Neural progenitor cell (in vitro differentiated cells): ENCODE measurements around the gene SBF1. TPM values are rescaled to one million over a fixed set of nuclear protein-coding genes. Genes with fewer than 3 reads are reported as not detected.

Experiments used
- DNase-seq: peaks from one replicate; pipeline ENCODE4 v3.0.0-alpha.2; 2016; ENCODE audit warnings: low spot score
- H2AFZ ChIP-seq: fragments of 200-600 bp; sonication (generic); replicated peaks from 2 replicates; pipeline ENCODE4 v1.6.1; 2016; ENCODE audit warnings: antibody characterized with exemption
- H3F3A ChIP-seq: fragments of 200-600 bp; sonication (generic); 2 replicates; pipeline ENCODE4 v1.6.1; 2016; ENCODE audit warnings: antibody characterized with exemption, low read depth
- H3K27ac ChIP-seq: fragments of 200-600 bp; sonication (generic); 2 replicates; pipeline ENCODE4 v1.5.1; 2016; ENCODE audit warnings: mild to moderate bottlenecking
- H3K27me3 ChIP-seq: fragments of 200-600 bp; sonication (generic); 2 replicates; pipeline ENCODE4 v1.6.1; 2016; ENCODE audit warnings: mild to moderate bottlenecking, moderate library complexity
- H3K36me3 ChIP-seq: fragments of 200-600 bp; sonication (generic); 2 replicates; pipeline ENCODE4 v1.5.1; 2016
- H3K4me1 ChIP-seq: fragments of 200-600 bp; sonication (generic); 2 replicates; pipeline ENCODE4 v1.6.1; 2016; ENCODE audit warnings: mixed run types
- H3K4me2 ChIP-seq: fragments of 200-600 bp; sonication (generic); 2 replicates; pipeline ENCODE4 v1.6.1; 2016
- H3K4me3 ChIP-seq: fragments of 200-600 bp; sonication (generic); 2 replicates; pipeline ENCODE4 v1.5.1; 2016
- H3K79me2 ChIP-seq: fragments of 200-600 bp; sonication (generic); 2 replicates; pipeline ENCODE4 v1.6.1; 2016; ENCODE audit warnings: low read depth
- H3K9ac ChIP-seq: fragments of 200-600 bp; sonication (generic); 2 replicates; pipeline ENCODE4 v1.6.1; 2016
- H3K9me3 ChIP-seq: fragments of 200-600 bp; sonication (generic); 2 replicates; pipeline ENCODE4 v1.5.1; 2016; ENCODE audit warnings: low read depth
- H4K20me1 ChIP-seq: fragments of 200-600 bp; sonication (generic); 2 replicates; pipeline ENCODE4 v1.6.1; 2016; ENCODE audit warnings: low read depth
- H3K27ac Mint-ChIP-seq: 3 replicates; pipeline ENCODE4 v1.8.0; 2021; ENCODE audit warnings: mixed read lengths
- H3K27me3 Mint-ChIP-seq: 2 replicates; pipeline ENCODE4 v1.8.0; 2022; ENCODE audit warnings: low read depth, mild to moderate bottlenecking, inconsistent platforms, moderate library complexity, mixed read lengths; ENCODE audit not compliant: insufficient read depth
- H3K36me3 Mint-ChIP-seq: 3 replicates; pipeline ENCODE4 v1.8.0; 2021; ENCODE audit warnings: mixed read lengths
- H3K4me1 Mint-ChIP-seq: 3 replicates; pipeline ENCODE4 v1.8.0; 2021; ENCODE audit warnings: mixed read lengths
- H3K4me3 Mint-ChIP-seq: 3 replicates; pipeline ENCODE4 v1.8.0; 2021; ENCODE audit warnings: mild to moderate bottlenecking, moderate library complexity, mixed read lengths
- H3K9me3 Mint-ChIP-seq: 3 replicates; pipeline ENCODE4 v1.8.0; 2020; ENCODE audit warnings: mixed read lengths
- CTCF ChIP-seq: fragments of 200-600 bp; sonication (generic); IDR thresholded peaks from 2 replicates; pipeline ENCODE4 v1.5.1; 2017; ENCODE audit warnings: antibody characterized with exemption, mild to moderate bottlenecking
- EZH2 ChIP-seq: fragments of 200-600 bp; sonication (generic); IDR thresholded peaks from 2 replicates; pipeline ENCODE4 v1.6.1; 2017; ENCODE audit warnings: antibody characterized with exemption, mild to moderate bottlenecking, moderate library complexity
- EZH2phosphoT487 ChIP-seq: fragments of 200-600 bp; sonication (generic); IDR thresholded peaks from 2 replicates; pipeline ENCODE4 v1.6.1; 2017; ENCODE audit warnings: antibody characterized with exemption
- total RNA-seq: library from RNA; depleted of rRNA; stranded (reverse); fragments of >200 nt; gene quantifications from 2 replicates; pipeline ENCODE4 v1.2.3, GENCODE V29; 2015; ENCODE audit warnings: low replicate concordance

The SBF1 gene
- total RNA-seq, 1 donor from 2014 or later, result 25.8 TPM

- TF ChIP-seq CTCF (no peak), EZH2phosphoT487 (no peak), EZH2 (no peak)
- peaks cover 4% of the 10 kb centered on the region for H3K36me3 Mint-ChIP-seq
- H3K27ac ChIP-seq, result peak within 1 kb of the TSS; percentile 61
Observed at GRCh38 chr22:50507991-50508884, 33.4 kb upstream of the SBF1 start, which contains the start of gene NCAPH2. TSS of gene NCAPH2 (plus strand) at chr22:50508224. CDS start at chr22:50508338, 114 bp downstream.

GRCh38 chr22:50507421-50507990, 32.7 kb upstream of the SBF1 start, which contains the start of gene LMF2:
TSS of gene LMF2 (minus strand) at chr22:50507702. CDS start at chr22:50507675, 27 bp downstream.
- peak within 1 kb of the TSS; percentile 98 for H3K4me2 ChIP-seq
- Mint-ChIP-seq H3K9me3 (no peaks in the 10 kb centered on the region), H3K4me1 (peaks cover 11% of the 10 kb centered on the region), H3K4me3 (peak within 1 kb of the TSS; percentile 97), H3K27me3 (peaks cover 3% of the 10 kb centered on the region), H3K27ac (peak within 1 kb of the TSS; percentile 91), H3K36me3 (peaks cover 4% of the 10 kb centered on the region)
- H3K27ac ChIP-seq, result peak within 1 kb of the TSS; percentile 61
- peak within 1 kb of the TSS; percentile 84 for H2AFZ ChIP-seq
- H4K20me1 ChIP-seq, result peaks cover 25% of the 10 kb centered on the region
- DNase-seq, result no peak
- no peaks in the 10 kb centered on the region for H3K9me3 ChIP-seq
- H3K4me1 ChIP-seq, result peaks cover 16% of the 10 kb centered on the region
- no peaks in the 10 kb centered on the region for H3K36me3 ChIP-seq
- H3K79me2 ChIP-seq, result peaks cover 46% of the 10 kb centered on the region
- TF ChIP-seq CTCF, result no peak
- TF ChIP-seq EZH2, result no peak
- no peak for TF ChIP-seq EZH2phosphoT487
- peak within 1 kb of the TSS; percentile 75 for H3K4me3 ChIP-seq
- H3K9ac ChIP-seq, result peak within 1 kb of the TSS; percentile 73
- H3K27me3 ChIP-seq, result no peaks in the 10 kb centered on the region
- peaks cover 6% of the 10 kb centered on the region for H3F3A ChIP-seq

More at GRCh38 chr22:50507991-50508884, 33.4 kb upstream of the SBF1 start, which contains the start of gene NCAPH2:
- peak within 1 kb of the TSS; percentile 98 for H3K4me2 ChIP-seq
- DNase-seq, result peak; percentile 99
- peaks cover 31% of the 10 kb centered on the region for H4K20me1 ChIP-seq
- Mint-ChIP-seq H3K4me3 (peak within 1 kb of the TSS; percentile 97), H3K4me1 (peaks cover 11% of the 10 kb centered on the region), H3K27me3 (peaks cover 3% of the 10 kb centered on the region), H3K27ac (peak within 1 kb of the TSS; percentile 91), H3K9me3 (no peaks in the 10 kb centered on the region)
- no peaks in the 10 kb centered on the region for H3K36me3 ChIP-seq
- peak within 1 kb of the TSS; percentile 73 for H3K9ac ChIP-seq
- peaks cover 16% of the 10 kb centered on the region for H3K4me1 ChIP-seq
- peaks cover 53% of the 10 kb centered on the region for H3K79me2 ChIP-seq
- no peaks in the 10 kb centered on the region for H3K27me3 ChIP-seq
- peaks cover 6% of the 10 kb centered on the region for H3F3A ChIP-seq
- peak within 1 kb of the TSS; percentile 84 for H2AFZ ChIP-seq
- H3K4me3 ChIP-seq, result peak within 1 kb of the TSS; percentile 75
- H3K9me3 ChIP-seq, result no peaks in the 10 kb centered on the region

- H3F3A ChIP-seq, result peaks cover 6% of the 10 kb centered on the region
- H4K20me1 ChIP-seq, result peaks cover 25% of the 10 kb centered on the region
- peak; percentile 42 for DNase-seq
- H3K4me3 ChIP-seq, result peak overlapping the region; percentile 72
- H3K27ac ChIP-seq, result no peak overlapping the region
- Mint-ChIP-seq H3K27ac (no peak overlapping the region), H3K4me1 (peaks cover 11% of the 10 kb centered on the region), H3K9me3 (no peaks in the 10 kb centered on the region), H3K36me3 (peaks cover 2% of the 10 kb centered on the region), H3K4me3 (peak overlapping the region; percentile 97), H3K27me3 (no peaks in the 10 kb centered on the region)
- no peaks in the 10 kb centered on the region for H3K36me3 ChIP-seq
- no peaks in the 10 kb centered on the region for H3K9me3 ChIP-seq
- no peak for TF ChIP-seq CTCF
- TF ChIP-seq EZH2, result no peak
- no peak for TF ChIP-seq EZH2phosphoT487
- no peaks in the 10 kb centered on the region for H3K27me3 ChIP-seq
- peak overlapping the region; percentile 61 for H3K9ac ChIP-seq
- peak overlapping the region; percentile 84 for H2AFZ ChIP-seq
- H3K4me2 ChIP-seq, result peak overlapping the region; percentile 98
- H3K4me1 ChIP-seq, result peaks cover 16% of the 10 kb centered on the region
- peaks cover 39% of the 10 kb centered on the region for H3K79me2 ChIP-seq
Observed at GRCh38 chr22:50506611-50507420, 32.0 kb upstream of the SBF1 start.
